Measurements from ENCODE around the gene SNED1. TPM values are rescaled to one million over a fixed set of nuclear protein-coding genes. Genes with fewer than 3 reads are reported as not detected.

The SNED1 gene
- total and polyA plus RNA-seq, 2 experiments from 2014 or later = 6.1 to 29.4 TPM

DNA sequence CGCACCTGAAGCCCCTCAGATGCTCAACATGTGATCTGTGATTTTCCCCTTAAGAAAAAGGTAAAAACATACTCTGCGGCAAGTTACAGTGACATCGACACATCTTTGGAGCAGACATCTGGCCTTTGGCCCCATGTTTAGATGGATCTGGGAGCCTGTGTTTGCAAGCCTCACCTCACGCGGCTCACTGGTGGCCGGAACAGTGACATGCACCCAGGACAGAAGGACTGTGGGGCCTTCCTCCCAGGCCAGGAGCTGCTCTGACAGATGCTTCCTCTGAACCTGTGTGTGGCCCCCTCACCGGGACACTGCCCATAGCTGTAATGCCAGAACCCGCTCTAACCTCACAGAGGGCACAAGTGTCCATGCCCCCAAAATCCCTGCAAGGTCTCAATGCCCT is 137.8 kb downstream of the SNED1 start:
- TF ChIP-seq EZH2phosphoT487 (IDR thresholded peaks at IDR 0.05; ENCODE audit: insufficient read depth, low read depth) (no peak), EZH2 (IDR thresholded peaks at IDR 0.05; ENCODE audit: insufficient read depth, poor library complexity, severe bottlenecking) (no peak)
- Histone ChIP-seq H3K9me3 (ENCODE audit: low read depth) (no peaks in the 10 kb centered on the region), H3K4me3 (no peak overlapping the region), H4K20me1 (ENCODE audit: insufficient read depth) (no peaks in the 10 kb centered on the region), H3K9me2 (ENCODE audit: insufficient read depth) (no peaks in the 10 kb centered on the region), H3K36me3 (ENCODE audit: low read depth) (no peaks in the 10 kb centered on the region), H3F3A (ENCODE audit: insufficient read depth) (no peaks in the 10 kb centered on the region), H3K27me3 (replicated peaks; ENCODE audit: insufficient read depth) (no peaks in the 10 kb centered on the region), H3K4me2 (ENCODE audit: unreplicated experiment) (no peak overlapping the region), H3K27ac (no peak overlapping the region), H3K79me2 (ENCODE audit: insufficient read depth) (no peaks in the 10 kb centered on the region), H3K9ac (no peak overlapping the region), H3K4me1 (ENCODE audit: insufficient read depth) (no peaks in the 10 kb centered on the region), H2AFZ (no peak overlapping the region)
- 98% methylated on average over 8 of the region's 8 CpGs for WGBS, 2 experiments (ENCODE audit: low coverage in 1 of 2, low lambda C conversion rate in 2 of 2, missing lambda C conversion rate in 2 of 2)
- in situ Hi-C loops (cut with MboI) = no loop called here
- no peak for DNase-seq

DNA sequence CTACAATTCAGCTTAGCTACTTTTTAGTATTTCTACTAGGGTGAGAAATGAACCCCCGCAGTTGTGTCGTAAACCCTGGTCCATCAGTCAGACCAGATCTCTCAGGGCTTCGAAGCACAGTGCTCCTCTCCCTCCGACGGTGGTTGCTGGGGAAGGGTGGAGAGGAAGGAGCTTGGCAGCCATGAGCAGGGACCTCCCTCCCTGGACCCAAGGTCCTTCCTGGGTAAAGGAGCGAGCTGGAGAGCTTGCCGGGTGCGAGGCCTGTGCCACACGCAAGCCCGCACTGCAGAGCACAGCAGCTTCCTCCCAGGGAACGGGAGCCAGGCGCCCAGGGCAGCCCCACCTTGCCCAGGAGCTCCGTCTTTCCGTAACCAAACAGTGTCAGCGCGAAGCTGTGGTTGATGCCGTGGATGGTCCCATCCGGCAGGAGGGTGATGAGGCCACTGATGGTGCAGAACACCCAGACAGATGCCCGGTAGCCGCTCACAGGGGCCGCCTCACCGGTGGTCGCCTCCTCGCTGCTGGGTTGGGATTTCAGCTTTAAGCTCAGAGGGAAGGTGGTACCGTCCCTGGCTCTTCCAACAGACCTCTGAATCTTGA is 138.3 kb downstream of the SNED1 start:
- TF ChIP-seq EZH2phosphoT487 (IDR thresholded peaks at IDR 0.05; ENCODE audit: insufficient read depth, low read depth) = no peak
- no peaks in the 10 kb centered on the region for H3K9me3 ChIP-seq (ENCODE audit: low read depth)
- no peaks in the 10 kb centered on the region for H3K36me3 ChIP-seq (ENCODE audit: low read depth)
- no peaks in the 10 kb centered on the region for H3F3A ChIP-seq (ENCODE audit: insufficient read depth)
- WGBS, 2 experiments (ENCODE audit: low coverage in 1 of 2, low lambda C conversion rate in 2 of 2, missing lambda C conversion rate in 2 of 2) = 91 to 92% methylated on average over 25 of the region's 25 CpGs
- H3K79me2 ChIP-seq (ENCODE audit: insufficient read depth) = no peaks in the 10 kb centered on the region
- no peaks in the 10 kb centered on the region for H3K27me3 ChIP-seq (replicated peaks; ENCODE audit: insufficient read depth)
- H3K4me3 ChIP-seq = no peak overlapping the region
- H3K27ac ChIP-seq = no peak overlapping the region
- no peak overlapping the region for H3K4me2 ChIP-seq (ENCODE audit: unreplicated experiment)
- in situ Hi-C loops (cut with MboI) = no loop called here
- no peaks in the 10 kb centered on the region for H3K4me1 ChIP-seq (ENCODE audit: insufficient read depth)
- H4K20me1 ChIP-seq (ENCODE audit: insufficient read depth) = no peaks in the 10 kb centered on the region
- no peak for DNase-seq
- no peak overlapping the region for H2AFZ ChIP-seq
- no peak overlapping the region for H3K9ac ChIP-seq
- no peaks in the 10 kb centered on the region for H3K9me2 ChIP-seq (ENCODE audit: insufficient read depth)

DNA sequence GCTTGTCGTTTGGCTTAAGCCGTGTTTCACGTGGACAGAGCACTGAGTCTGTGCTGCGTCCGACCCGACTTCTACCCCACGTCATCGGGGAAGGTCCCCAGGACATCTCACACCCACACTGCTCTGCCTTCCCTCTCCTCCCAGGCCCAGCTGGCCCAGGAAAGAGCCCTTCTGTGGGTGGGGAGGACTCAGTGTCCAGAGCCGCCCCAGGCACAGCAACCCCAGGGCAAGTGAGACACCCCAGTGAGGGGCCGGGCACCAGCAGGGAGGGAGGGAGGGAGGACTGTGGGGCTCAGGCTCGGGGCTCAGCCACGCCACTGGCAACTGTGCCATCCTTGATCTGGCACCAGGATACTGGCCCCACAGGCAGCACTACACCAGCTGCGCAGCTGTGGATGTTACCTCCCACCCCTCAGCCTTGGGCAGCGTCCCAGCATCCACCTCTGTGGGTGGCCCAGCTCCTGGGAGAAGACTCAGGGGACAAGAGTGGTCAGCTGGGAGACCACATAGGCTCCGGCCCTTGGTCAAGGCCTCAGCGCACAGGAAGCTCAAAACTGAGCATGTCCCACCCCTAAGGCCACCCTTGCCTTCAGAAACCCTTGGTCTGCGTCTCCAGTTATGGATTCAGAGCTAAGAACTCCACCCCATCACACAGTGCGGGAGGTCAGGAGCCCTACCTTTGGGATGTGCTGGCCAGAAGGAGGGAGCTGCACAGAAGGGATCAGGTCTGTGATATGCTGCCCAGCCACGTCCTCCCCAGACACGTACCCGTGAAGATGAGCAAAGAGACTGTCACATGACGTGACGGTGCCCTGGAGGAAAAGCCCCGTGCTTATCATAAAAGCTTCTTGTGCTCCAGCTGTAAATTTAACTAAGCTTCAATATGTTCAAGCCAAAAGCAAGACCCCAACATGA is 139.1 kb downstream of the SNED1 start:
- Histone ChIP-seq H3K4me3 (no peak overlapping the region), H3K9me3 (ENCODE audit: low read depth) (no peaks in the 10 kb centered on the region), H3F3A (ENCODE audit: insufficient read depth) (no peaks in the 10 kb centered on the region), H3K4me1 (ENCODE audit: insufficient read depth) (no peaks in the 10 kb centered on the region), H3K27ac (no peak overlapping the region), H3K9me2 (ENCODE audit: insufficient read depth) (no peaks in the 10 kb centered on the region), H3K79me2 (ENCODE audit: insufficient read depth) (no peaks in the 10 kb centered on the region), H4K20me1 (ENCODE audit: insufficient read depth) (no peaks in the 10 kb centered on the region), H2AFZ (no peak overlapping the region), H3K36me3 (ENCODE audit: low read depth) (no peaks in the 10 kb centered on the region), H3K9ac (no peak overlapping the region), H3K27me3 (replicated peaks; ENCODE audit: insufficient read depth) (no peaks in the 10 kb centered on the region), H3K4me2 (ENCODE audit: unreplicated experiment) (no peak overlapping the region)
- no peak for TF ChIP-seq EZH2phosphoT487 (IDR thresholded peaks at IDR 0.05; ENCODE audit: insufficient read depth, low read depth)
- no peak for TF ChIP-seq EZH2 (IDR thresholded peaks at IDR 0.05; ENCODE audit: insufficient read depth, poor library complexity, severe bottlenecking)
- DNase-seq = no peak
- WGBS, 2 experiments (ENCODE audit: low coverage in 1 of 2, low lambda C conversion rate in 2 of 2, missing lambda C conversion rate in 2 of 2) = 81 to 83% methylated on average over 23 to 24 of the region's 24 CpGs
- in situ Hi-C loops (cut with MboI) = no loop called here

DNA sequence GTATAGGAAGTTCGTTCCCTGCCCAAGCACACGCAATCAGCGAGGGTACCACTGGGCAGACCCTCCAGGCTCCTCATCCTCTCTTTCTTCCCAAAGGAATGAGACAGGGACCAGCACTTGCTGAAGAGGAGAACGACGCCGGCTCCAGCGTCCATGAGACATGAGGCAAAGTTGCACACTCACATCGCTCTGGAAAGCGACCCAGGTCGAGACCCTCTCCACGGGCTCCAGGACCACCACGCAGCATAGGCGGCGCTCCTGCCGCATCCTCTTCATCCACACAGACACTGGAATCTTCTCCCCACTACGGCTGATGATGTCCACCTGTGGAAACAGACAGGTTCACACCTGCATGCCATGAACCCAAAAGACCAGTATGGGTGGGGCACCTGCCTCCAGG is 140.1 kb downstream of the SNED1 start:
- Histone ChIP-seq H3K79me2 (ENCODE audit: insufficient read depth) (no peaks in the 10 kb centered on the region), H4K20me1 (ENCODE audit: insufficient read depth) (no peaks in the 10 kb centered on the region), H3K9ac (no peak overlapping the region), H3K36me3 (ENCODE audit: low read depth) (no peaks in the 10 kb centered on the region), H2AFZ (no peak overlapping the region), H3K27me3 (replicated peaks; ENCODE audit: insufficient read depth) (no peaks in the 10 kb centered on the region), H3K4me3 (no peak overlapping the region), H3K27ac (no peak overlapping the region), H3F3A (ENCODE audit: insufficient read depth) (no peaks in the 10 kb centered on the region), H3K9me2 (ENCODE audit: insufficient read depth) (no peaks in the 10 kb centered on the region), H3K4me2 (ENCODE audit: unreplicated experiment) (no peak overlapping the region), H3K4me1 (ENCODE audit: insufficient read depth) (no peaks in the 10 kb centered on the region), H3K9me3 (ENCODE audit: low read depth) (no peaks in the 10 kb centered on the region)
- TF ChIP-seq EZH2 (IDR thresholded peaks at IDR 0.05; ENCODE audit: insufficient read depth, poor library complexity, severe bottlenecking) (no peak), EZH2phosphoT487 (IDR thresholded peaks at IDR 0.05; ENCODE audit: insufficient read depth, low read depth) (no peak)
- in situ Hi-C loops (cut with MboI) = no loop called here
- no peak for DNase-seq
- 96 to 97% methylated on average over 16 of the region's 16 CpGs for WGBS, 2 experiments (ENCODE audit: low coverage in 1 of 2, low lambda C conversion rate in 2 of 2, missing lambda C conversion rate in 2 of 2)

Data from GM23248 (cell line).